ENCODE measurements around the gene RGS16. TPM values are rescaled to one million over a fixed set of nuclear protein-coding genes. Genes with fewer than 3 reads are reported as not detected.
"Not testable (repeated sequence)": the region's sequence is repeated elsewhere in the genome, so short reads cannot be mapped to it uniquely, and the experiment has no call there.

The RGS16 gene
- 35.7 and 37.8 TPM in 2 replicates for total RNA-seq

- intact Hi-C loops (cut with micrococcal nuclease) = loop anchor here (1.0 to 5.0 kb wide), 8 partner anchors 212 to 1972 kb away; partner anchors contain the start of genes DHX9, GLUL, STX6 and XPR1
Observed at GRCh38 chr1:182604175-182605164, at the start of gene RGS16. RGS16 (minus strand) TSS chr1:182604389; CDS start chr1:182604259, 130 bp downstream.

- intact Hi-C loops (cut with micrococcal nuclease) = no loop called here
Observed at GRCh38 chr1:182653986-182654385, 49.8 kb upstream of the RGS16 start.

GRCh38 chr1:182652933-182653332 lies 48.7 kb upstream of the RGS16 start:
- intact Hi-C loops (cut with micrococcal nuclease) = no loop called here

- intact Hi-C loops (cut with micrococcal nuclease) = no loop called here
Observed at GRCh38 chr1:182651339-182651724, 47.1 kb upstream of the RGS16 start.

- intact Hi-C loops (cut with micrococcal nuclease) = no loop called here
Observed at GRCh38 chr1:182650678-182651338, 46.6 kb upstream of the RGS16 start.

GRCh38 chr1:182649041-182649440 lies 44.9 kb upstream of the RGS16 start:
- intact Hi-C loops (cut with micrococcal nuclease) = no loop called here

GRCh38 chr1:182646739-182647138 lies 42.5 kb upstream of the RGS16 start:
- intact Hi-C loops (cut with micrococcal nuclease) = no loop called here

- intact Hi-C loops (cut with micrococcal nuclease) = no loop called here
Observed at GRCh38 chr1:182644886-182645285, 40.7 kb upstream of the RGS16 start.

- intact Hi-C loops (cut with micrococcal nuclease) = no loop called here
Observed at GRCh38 chr1:182643699-182644098, 39.5 kb upstream of the RGS16 start.

- intact Hi-C loops (cut with micrococcal nuclease) = no loop called here
Observed at GRCh38 chr1:182642461-182642860, 38.3 kb upstream of the RGS16 start.

- intact Hi-C loops (cut with micrococcal nuclease) = no loop called here
Observed at GRCh38 chr1:182641561-182641960, 37.4 kb upstream of the RGS16 start.

GRCh38 chr1:182639330-182639729 lies 35.1 kb upstream of the RGS16 start:
- intact Hi-C loops (cut with micrococcal nuclease) = no loop called here

GRCh38 chr1:182637769-182638168 lies 33.6 kb upstream of the RGS16 start:
- intact Hi-C loops (cut with micrococcal nuclease) = no loop called here

GRCh38 chr1:182635871-182636270 lies 31.7 kb upstream of the RGS16 start:
- intact Hi-C loops (cut with micrococcal nuclease) = no loop called here

GRCh38 chr1:182634306-182635072 lies 30.3 kb upstream of the RGS16 start:
- intact Hi-C loops (cut with micrococcal nuclease) = no loop called here

GRCh38 chr1:182633657-182634281 lies 29.6 kb upstream of the RGS16 start:
- intact Hi-C loops (cut with micrococcal nuclease) = no loop called here

GRCh38 chr1:182633031-182633430 lies 28.8 kb upstream of the RGS16 start:
- intact Hi-C loops (cut with micrococcal nuclease) = no loop called here

- intact Hi-C loops (cut with micrococcal nuclease) = not testable (repeated sequence)
Observed at GRCh38 chr1:182632441-182632857, 28.3 kb upstream of the RGS16 start.

GRCh38 chr1:182631954-182632353 lies 27.8 kb upstream of the RGS16 start:
- intact Hi-C loops (cut with micrococcal nuclease) = no loop called here

- intact Hi-C loops (cut with micrococcal nuclease) = no loop called here
Observed at GRCh38 chr1:182631053-182631677, 27.0 kb upstream of the RGS16 start.

- intact Hi-C loops (cut with micrococcal nuclease) = no loop called here
Observed at GRCh38 chr1:182630586-182630985, 26.4 kb upstream of the RGS16 start.

Measured in T-helper 1 cell treated with Interleukin-12 subunit alpha and Interleukin-12 subunit beta and Interleukin-4 antibody, amounts not matched to agents 30 ng/mL and 1 ng/mL, for 36 hours (primary cell).